Hepatocyte (in vitro differentiated cells): ENCODE data around the gene ADIG.

Experiments
- CTCF ChIP-seq: fragments of 200-600 bp; sonication (generic); IDR thresholded peaks from 2 replicates; pipeline ENCODE4 v1.5.1; 2016; ENCODE audit warnings: antibody characterized with exemption, mild to moderate bottlenecking; ENCODE audit not compliant: poor library complexity
- EZH2phosphoT487 ChIP-seq: fragments of 200-600 bp; sonication (generic); IDR thresholded peaks from one replicate; pipeline ENCODE4 v1.6.1; 2018; ENCODE audit warnings: antibody characterized with exemption, mild to moderate bottlenecking, low read depth, moderate library complexity; ENCODE audit not compliant: unreplicated experiment, severe bottlenecking

GRCh38 chr20:38631155-38632022, 50.4 kb downstream of the ADIG start:
- TF ChIP-seq CTCF, result no peak
- no peak for TF ChIP-seq EZH2phosphoT487
